Stomach (tissue), 4 donors: ENCODE measurements around the gene MMD.
"Not testable (repeated sequence)": the region's sequence is repeated elsewhere in the genome, so short reads cannot be mapped to it uniquely, and the experiment has no call there.

Source experiments
- CTCF ChIP-seq, 7 experiments: fragments of 450-650 bp in 4 of 7; fragments of 200-600 bp in 3 of 7; sonication (generic) in 3 of 7; IDR thresholded peaks; one replicate each; pipeline ENCODE4 v1.5.1; 2016 to 2019; ENCODE audit warnings: antibody characterized with exemption in 7 of 7, control low read depth in 2 of 7, mild to moderate bottlenecking in 1 of 7
- EP300 ChIP-seq: sonication (generic); formaldehyde crosslinking; IDR thresholded peaks from one replicate; pipeline ENCODE4 v1.6.1; 2017; ENCODE audit warnings: antibody characterized with exemption

DNA sequence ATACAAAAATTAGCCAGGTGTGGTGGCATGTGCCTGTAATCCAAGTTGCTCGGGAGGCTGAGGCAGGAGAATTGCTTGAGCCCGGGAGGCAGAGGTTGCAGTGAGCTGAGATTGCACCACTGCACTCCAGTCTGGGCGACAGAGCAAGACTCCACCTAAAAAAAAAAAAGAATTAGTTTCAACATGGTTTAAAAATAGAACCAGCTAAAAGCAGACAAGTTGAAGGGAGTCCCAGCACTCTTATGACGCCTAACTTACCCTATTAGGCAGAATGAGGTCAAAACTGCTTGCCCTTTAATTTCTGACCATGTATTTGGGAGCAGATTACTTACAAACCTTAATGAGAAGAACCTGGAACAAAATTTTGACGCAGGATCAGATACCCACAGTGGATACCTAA, 17.4 kb downstream of the MMD start:
- not testable (repeated sequence) for TF ChIP-seq CTCF (IDR thresholded peaks at IDR 0.05); EP300
